Measurements from ENCODE around the gene IRX6. TPM values are rescaled to one million over a fixed set of nuclear protein-coding genes. Genes with fewer than 3 reads are reported as not detected.

Gene IRX6
- total RNA-seq, 1 donor from 2014 or later = not detected

GRCh38 chr16:55359946-55360345 is 35.9 kb downstream of the IRX6 start:
- no peak for DNase-seq (ENCODE audit: extremely low read depth, low read depth, low spot score)

- no peak for DNase-seq (ENCODE audit: extremely low read depth, low read depth, low spot score)
Measured at GRCh38 chr16:55364811-55365210, 40.8 kb downstream of the IRX6 start.

GRCh38 chr16:55367301-55367811 is 43.4 kb downstream of the IRX6 start:
- DNase-seq (ENCODE audit: extremely low read depth, low read depth, low spot score) = no peak

GRCh38 chr16:55367866-55368603 is 44.0 kb downstream of the IRX6 start:
- no peak for DNase-seq (ENCODE audit: extremely low read depth, low read depth, low spot score)

GRCh38 chr16:55369151-55369550 is 45.1 kb downstream of the IRX6 start:
- DNase-seq (ENCODE audit: extremely low read depth, low read depth, low spot score) = no peak

- DNase-seq (ENCODE audit: extremely low read depth, low read depth, low spot score) = no peak
Measured at GRCh38 chr16:55370762-55371482, 46.9 kb downstream of the IRX6 start.

GRCh38 chr16:55372792-55373488 is 48.9 kb downstream of the IRX6 start:
- DNase-seq (ENCODE audit: extremely low read depth, low read depth, low spot score) = no peak

GRCh38 chr16:55373489-55373832 is 49.5 kb downstream of the IRX6 start:
- no peak for DNase-seq (ENCODE audit: extremely low read depth, low read depth, low spot score)

- no peak for DNase-seq (ENCODE audit: extremely low read depth, low read depth, low spot score)
Measured at GRCh38 chr16:55376045-55376444, 52.0 kb downstream of the IRX6 start.

GRCh38 chr16:55376567-55377167 is 52.7 kb downstream of the IRX6 start:
- no peak for DNase-seq (ENCODE audit: extremely low read depth, low read depth, low spot score)

GRCh38 chr16:55377840-55378239 is 53.8 kb downstream of the IRX6 start:
- DNase-seq (ENCODE audit: extremely low read depth, low read depth, low spot score) = no peak

GRCh38 chr16:55378616-55379015 is 54.6 kb downstream of the IRX6 start:
- DNase-seq (ENCODE audit: extremely low read depth, low read depth, low spot score) = no peak

- DNase-seq (ENCODE audit: extremely low read depth, low read depth, low spot score) = no peak
Measured at GRCh38 chr16:55379371-55379770, 55.4 kb downstream of the IRX6 start.

GRCh38 chr16:55379876-55380390 is 55.9 kb downstream of the IRX6 start:
- no peak for DNase-seq (ENCODE audit: extremely low read depth, low read depth, low spot score)

Other genes with a start within 250 kb of the IRX6 start
- 124 and 246 TPM in 2 replicates for gene MMP2, start 155.0 kb downstream of the IRX6 start, total RNA-seq
- 15.6 and 28.5 TPM in 2 replicates for gene LPCAT2, start 184.9 kb downstream of the IRX6 start, total RNA-seq
- gene CAPNS2, start 242.5 kb downstream of the IRX6 start, total RNA-seq = 0.82 TPM in 1 of 2 replicates, not detected in the other